CD14-positive monocyte (primary cell): ENCODE data around the gene ATP5PD. TPM values are rescaled to one million over a fixed set of nuclear protein-coding genes. Genes with fewer than 3 reads are reported as not detected.

Source experiments
- DNase-seq, 3 donors: peaks; one replicate each; pipeline ENCODE4 v3.0.0-alpha.2; 2011 to 2022
- H2AFZ ChIP-seq: 2 replicates; pipeline ENCODE4 v1.6.0; 2012; ENCODE audit warnings: mild to moderate bottlenecking, low read depth, low read length, inconsistent platforms; ENCODE audit not compliant: insufficient read depth, poor library complexity, severe bottlenecking
- H3K27ac ChIP-seq, 2 donors: 1 replicate in 1 of 2; 2 replicates in 1 of 2; pipeline ENCODE4 v1.5.1; 2012 to 2013; ENCODE audit warnings: low read length in 2 of 2, control low read depth in 1 of 2, inconsistent platforms in 1 of 2, low read depth in 1 of 2, mild to moderate bottlenecking in 1 of 2
- H3K27me3 ChIP-seq, 2 donors: one replicate each; pipeline versions ENCODE4 v1.6.0 to v1.6.1; 2011 to 2013; ENCODE audit warnings: low read length in 2 of 2; ENCODE audit not compliant: control insufficient read depth in 2 of 2, insufficient read depth in 2 of 2
- H3K36me3 ChIP-seq, 2 donors: replicated peaks in 1 of 2; 1 replicate in 1 of 2; 2 replicates in 1 of 2; pipeline versions ENCODE4 v1.5.1 to v1.6.1; 2012 to 2013; ENCODE audit warnings: low read length in 2 of 2, control low read depth in 1 of 2, inconsistent platforms in 1 of 2, mild to moderate bottlenecking in 1 of 2; ENCODE audit not compliant: insufficient read depth in 2 of 2, control insufficient read depth in 1 of 2
- H3K4me1 ChIP-seq, 2 donors: 1 replicate in 1 of 2; 2 replicates in 1 of 2; pipeline versions ENCODE4 v1.5.1 to v1.6.1; 2012 to 2013; ENCODE audit warnings: low read length in 2 of 2, control low read depth in 1 of 2, inconsistent platforms in 1 of 2, mild to moderate bottlenecking in 1 of 2, moderate library complexity in 1 of 2; ENCODE audit not compliant: insufficient read depth in 2 of 2, control insufficient read depth in 1 of 2
- H3K4me2 ChIP-seq: replicated peaks from 2 replicates; pipeline ENCODE3; 2012; ENCODE audit warnings: low read length, moderate library complexity, mild to moderate bottlenecking; ENCODE audit not compliant: poor library complexity, severe bottlenecking; ENCODE audit errors: extremely low read depth
- H3K4me3 ChIP-seq, 3 experiments: fragments of 200-600 bp in 1 of 3; sonication (generic) in 1 of 3; replicated peaks in 1 of 3; 1 replicate in 2 of 3; 2 replicates in 1 of 3; pipeline ENCODE4 v1.5.1; 2011 to 2013; ENCODE audit warnings: low read length in 3 of 3, mild to moderate bottlenecking in 3 of 3, control low read depth in 2 of 3, low read depth in 2 of 3, inconsistent platforms in 1 of 3, moderate library complexity in 1 of 3
- H3K79me2 ChIP-seq: 2 replicates; pipeline ENCODE4 v1.6.0; 2012; ENCODE audit warnings: mild to moderate bottlenecking, control low read depth, inconsistent platforms, low read length, moderate library complexity; ENCODE audit not compliant: insufficient read depth
- H3K9ac ChIP-seq: 2 replicates; pipeline ENCODE4 v1.6.0; 2017; ENCODE audit warnings: low read length, mild to moderate bottlenecking; ENCODE audit not compliant: insufficient read depth, poor library complexity, severe bottlenecking
- H3K9me3 ChIP-seq, 2 donors: replicated peaks in 1 of 2; 1 replicate in 1 of 2; 2 replicates in 1 of 2; pipeline versions ENCODE4 v1.5.1 to v1.6.1; 2012 to 2013; ENCODE audit warnings: low read length in 2 of 2, control low read depth in 1 of 2; ENCODE audit not compliant: control insufficient read depth in 1 of 2, insufficient read depth in 1 of 2
- H4K20me1 ChIP-seq: 2 replicates; pipeline ENCODE4 v1.6.0; 2012; ENCODE audit warnings: mild to moderate bottlenecking, low read length, control low read depth, moderate library complexity; ENCODE audit not compliant: insufficient read depth
- H3K27ac Mint-ChIP-seq, 7 donors: one replicate each; pipeline ENCODE4 v1.8.0; 2020; ENCODE audit warnings: mild to moderate bottlenecking in 7 of 7, mixed read lengths in 7 of 7, moderate library complexity in 6 of 7, inconsistent platforms in 2 of 7
- H3K27me3 Mint-ChIP-seq, 3 donors: one replicate each; pipeline ENCODE4 v1.8.0; 2021 to 2022; ENCODE audit warnings: low read depth in 3 of 3, mild to moderate bottlenecking in 3 of 3, mixed read lengths in 3 of 3, moderate library complexity in 3 of 3, inconsistent platforms in 1 of 3
- H3K36me3 Mint-ChIP-seq, 2 donors: one replicate each; pipeline ENCODE4 v1.8.0; 2020; ENCODE audit warnings: mixed read lengths in 2 of 2, inconsistent platforms in 1 of 2, mild to moderate bottlenecking in 1 of 2
- H3K4me1 Mint-ChIP-seq: one replicate; pipeline ENCODE4 v1.8.0; 2020; ENCODE audit warnings: mild to moderate bottlenecking, mixed read lengths
- H3K4me3 Mint-ChIP-seq, 2 donors: one replicate each; pipeline ENCODE4 v1.8.0; 2020; ENCODE audit warnings: mild to moderate bottlenecking in 2 of 2, mixed read lengths in 2 of 2, moderate library complexity in 1 of 2
- H3K9me3 Mint-ChIP-seq, 7 donors: one replicate each; pipeline ENCODE4 v1.8.0; 2020 to 2022; ENCODE audit warnings: mixed read lengths in 7 of 7, mild to moderate bottlenecking in 6 of 7, moderate library complexity in 6 of 7, inconsistent platforms in 2 of 7
- CTCF ChIP-seq: fragments of 200-600 bp; IDR thresholded peaks from one replicate; pipeline ENCODE4 v1.8.0; 2022; ENCODE audit warnings: antibody characterized with exemption, mild to moderate bottlenecking
- WGBS: methylation state at CpG from one replicate; pipeline ENCODE4 v1.1.5; 2013; ENCODE audit warnings: missing lambda C conversion rate; ENCODE audit not compliant: insufficient coverage; 5-methylcytosine and 5-hydroxymethylcytosine counted together
- intact Hi-C, 2 donors: fragments of 100-400 bp; cut with micrococcal nuclease; formaldehyde crosslinking; loops; one replicate each; pipeline versions ENCODE4 v1.15.0 to v1.15.1; 2023
- polyA plus RNA-seq, 3 donors: library from polyadenylated mRNA; depleted of rRNA in 1 of 3; unstranded in 2 of 3; stranded (reverse) in 1 of 3; fragments of 300-500 nt in 2 of 3; fragments of >200 nt in 1 of 3; fragmentation: Illumina TruSeq in 2 of 3; gene quantifications; 1 replicate in 2 of 3; 2 replicates in 1 of 3; pipeline ENCODE4 v1.2.3, GENCODE V29; 2012 to 2021

Gene ATP5PD
- polyA plus RNA-seq, 3 donors = 139 to 451 (median 437) TPM

GRCh38 chr17:75011401-75012095 is 35.2 kb downstream of the ATP5PD start:
- Histone ChIP-seq H3K9ac (no peak overlapping the region), H3K79me2 (peaks cover 19% of the 10 kb centered on the region), H3K9me3 (no peaks in the 10 kb centered on the region), H3K4me3 (peak overlapping the region in 1 of 3 experiments; percentile 97), H3K27me3 (no peaks in the 10 kb centered on the region), H3K36me3 (peaks cover 4 to 5% of the 10 kb centered on the region in 2 donors), H3K27ac (no peak overlapping the region), H3K4me2 (peak overlapping the region; percentile 94), H3K4me1 (peaks cover 17 to 22% of the 10 kb centered on the region in 2 donors), H2AFZ (peak overlapping the region; percentile 97), H4K20me1 (peaks cover 17% of the 10 kb centered on the region)
- H3K4me3 Mint-ChIP-seq = peak overlapping the region in 1 of 2 donors; percentile 93
- no peak for DNase-seq
- H3K36me3 Mint-ChIP-seq = peaks cover 7 to 8% of the 10 kb centered on the region in 2 donors
- peaks cover 1 to 8% (median 4%) of the 10 kb centered on the region in 3 donors for H3K27me3 Mint-ChIP-seq
- no peak overlapping the region for H3K27ac Mint-ChIP-seq
- peaks cover 20% of the 10 kb centered on the region for H3K4me1 Mint-ChIP-seq
- 97% methylated on average over 4 of the region's 13 CpGs for WGBS
- no peak for TF ChIP-seq CTCF
- H3K9me3 Mint-ChIP-seq = no peaks in the 10 kb centered on the region
- intact Hi-C loops = no loop called here

DNA sequence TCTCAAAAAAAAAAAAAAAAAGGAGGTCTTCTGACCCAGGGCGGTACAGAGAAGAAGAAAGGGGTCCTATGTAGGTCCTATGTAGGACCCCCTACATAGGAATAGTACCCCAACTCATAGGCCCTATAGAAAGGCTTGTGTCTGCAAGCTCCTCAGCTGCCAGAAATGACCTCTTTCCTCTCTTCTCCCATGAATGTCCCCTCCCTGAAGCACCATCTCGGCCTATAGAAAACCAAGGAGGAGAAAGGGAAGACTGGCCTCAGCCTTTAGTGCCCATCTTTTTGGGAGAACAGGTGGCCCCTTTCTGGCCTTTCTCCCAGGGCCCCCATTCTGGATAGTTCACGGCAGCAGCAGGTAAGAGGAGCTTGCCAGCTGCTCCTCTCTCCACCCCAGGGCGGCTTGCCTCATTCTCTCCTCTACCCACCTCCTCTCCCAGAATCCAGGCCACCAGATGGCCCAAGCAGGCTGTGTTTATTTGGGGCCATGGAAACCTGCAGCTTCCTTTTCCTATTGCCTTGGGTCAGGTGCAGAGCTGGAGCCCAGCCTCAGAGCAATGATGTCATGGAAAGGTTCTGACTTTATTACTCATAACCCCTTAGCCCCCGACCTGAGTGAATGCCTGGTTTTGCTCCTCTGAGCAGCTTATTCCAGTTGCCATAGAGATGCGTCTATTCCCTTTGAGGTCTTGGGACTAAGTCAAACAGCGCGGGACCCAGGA is 35.9 kb downstream of the ATP5PD start:
- H3K27ac Mint-ChIP-seq = peak overlapping the region in 1 of 7 donors; percentile 58

More for the DNA sequence above, 35.9 kb downstream of the ATP5PD start:
- no peaks in the 10 kb centered on the region for H3K27me3 ChIP-seq
- Mint-ChIP-seq H3K36me3 (peaks cover 2 to 3% of the 10 kb centered on the region in 2 donors), H3K4me1 (peaks cover 20% of the 10 kb centered on the region), H3K9me3 (no peaks in the 10 kb centered on the region), H3K4me3 (no peak overlapping the region), H3K27me3 (peaks cover 3 to 8% (median 4%) of the 10 kb centered on the region in 3 donors)
- H3K36me3 ChIP-seq = peaks cover 0 to 2% of the 10 kb centered on the region in 2 donors
- peak overlapping the region; percentile 97 for H2AFZ ChIP-seq
- peaks cover 17 to 22% of the 10 kb centered on the region in 2 donors for H3K4me1 ChIP-seq
- H3K4me2 ChIP-seq = no peak overlapping the region
- WGBS = 88% methylated on average over 4 of the region's 8 CpGs
- intact Hi-C loops = no loop called here
- no peak overlapping the region for H3K4me3 ChIP-seq
- H4K20me1 ChIP-seq = peaks cover 15% of the 10 kb centered on the region
- peaks cover 19% of the 10 kb centered on the region for H3K79me2 ChIP-seq
- no peak overlapping the region for H3K9ac ChIP-seq
- no peak for TF ChIP-seq CTCF
- no peaks in the 10 kb centered on the region for H3K9me3 ChIP-seq
- DNase-seq = no peak
- H3K27ac ChIP-seq = no peak overlapping the region
